KMS-11 (cell line): ENCODE results near the gene APBA3.

Experiments used
- H2AFZ ChIP-seq: fragments of 200-600 bp; sonication (generic); 2 replicates; pipeline ENCODE4 v1.6.1; 2016; ENCODE audit warnings: antibody characterized with exemption, mixed run types, low read depth
- H3K27ac ChIP-seq: fragments of 200-600 bp; sonication (generic); 2 replicates; pipeline ENCODE4 v1.6.1; 2016; ENCODE audit warnings: mild to moderate bottlenecking, mixed run types
- H3K27me3 ChIP-seq: fragments of 200-600 bp; sonication (generic); 2 replicates; pipeline ENCODE4 v1.6.1; 2017; ENCODE audit warnings: mild to moderate bottlenecking, low read depth, mixed run types, moderate library complexity; ENCODE audit not compliant: insufficient read depth
- H3K36me3 ChIP-seq: fragments of 200-600 bp; sonication (generic); 2 replicates; pipeline ENCODE4 v1.6.1; 2017; ENCODE audit warnings: mild to moderate bottlenecking, mixed run types; ENCODE audit not compliant: insufficient read depth
- H3K4me1 ChIP-seq: fragments of 200-600 bp; sonication (generic); 2 replicates; pipeline ENCODE4 v1.6.1; 2016; ENCODE audit warnings: mild to moderate bottlenecking, low read depth, mixed run types; ENCODE audit not compliant: poor library complexity, severe bottlenecking
- H3K4me2 ChIP-seq: fragments of 200-600 bp; sonication (generic); 2 replicates; pipeline ENCODE4 v1.7.0; 2016; ENCODE audit warnings: mild to moderate bottlenecking, mixed run types
- H3K4me3 ChIP-seq: fragments of 200-600 bp; sonication (generic); IDR thresholded peaks from 2 replicates; pipeline ENCODE4 v1.6.1; 2017; ENCODE audit warnings: low read depth, low read length, mixed read lengths; ENCODE audit not compliant: insufficient read depth
- H3K79me2 ChIP-seq: fragments of 200-600 bp; sonication (generic); 2 replicates; pipeline ENCODE4 v1.6.1; 2016; ENCODE audit warnings: low read depth, mixed run types; ENCODE audit not compliant: insufficient read depth
- H3K9ac ChIP-seq: fragments of 200-600 bp; sonication (generic); 2 replicates; pipeline ENCODE4 v1.6.1; 2016; ENCODE audit warnings: mild to moderate bottlenecking, mixed run types
- H4K20me1 ChIP-seq: fragments of 200-600 bp; sonication (generic); 2 replicates; pipeline ENCODE4 v1.6.1; 2016; ENCODE audit warnings: mild to moderate bottlenecking, mixed run types; ENCODE audit not compliant: insufficient read depth
- CTCF ChIP-seq: fragments of 200-600 bp; sonication (generic); conservative IDR thresholded peaks from 2 replicates; pipeline ENCODE4 v1.6.1; 2017; ENCODE audit warnings: low read depth, mild to moderate bottlenecking, antibody characterized with exemption, low read length, moderate library complexity, mixed read lengths

Gene APBA3

GRCh38 chr19:3770136-3770999 lies 8.9 kb upstream of the APBA3 start:
- no peaks in the 10 kb centered on the region for H4K20me1 ChIP-seq

GRCh38 chr19:3769494-3769893 lies 8.0 kb upstream of the APBA3 start:
- Histone ChIP-seq H3K27me3 (peaks cover 6% of the 10 kb centered on the region; the same call in 1 of the 2 replicates), H3K27ac (no peak overlapping the region), H3K36me3 (no peaks in the 10 kb centered on the region), H3K4me1 (no peaks in the 10 kb centered on the region), H3K9ac (no peak overlapping the region), H3K4me3 (no peak overlapping the region), H3K4me2 (no peak overlapping the region), H4K20me1 (no peaks in the 10 kb centered on the region), H2AFZ (no peak overlapping the region), H3K79me2 (no peaks in the 10 kb centered on the region)
- no peak for TF ChIP-seq CTCF

More at GRCh38 chr19:3770136-3770999, 8.9 kb upstream of the APBA3 start:
- TF ChIP-seq CTCF: no peak
- Histone ChIP-seq H3K27me3 (peaks cover 6% of the 10 kb centered on the region; the same call in 1 of the 2 replicates), H3K4me3 (no peak overlapping the region), H3K27ac (no peak overlapping the region), H3K4me1 (no peaks in the 10 kb centered on the region), H3K79me2 (no peaks in the 10 kb centered on the region), H2AFZ (no peak overlapping the region), H3K36me3 (no peaks in the 10 kb centered on the region), H3K9ac (no peak overlapping the region), H3K4me2 (no peak overlapping the region)

GRCh38 chr19:3768748-3769099 lies 7.2 kb upstream of the APBA3 start:
- no peak overlapping the region for H2AFZ ChIP-seq
- TF ChIP-seq CTCF: no peak
- H3K4me2 ChIP-seq: no peak overlapping the region
- no peaks in the 10 kb centered on the region for H3K36me3 ChIP-seq
- peaks cover 3% of the 10 kb centered on the region; the same call in 1 of the 2 replicates for H3K27me3 ChIP-seq
- no peaks in the 10 kb centered on the region for H4K20me1 ChIP-seq
- no peaks in the 10 kb centered on the region for H3K4me1 ChIP-seq
- H3K9ac ChIP-seq: no peak overlapping the region
- H3K4me3 ChIP-seq: no peak overlapping the region
- H3K27ac ChIP-seq: no peak overlapping the region
- no peaks in the 10 kb centered on the region for H3K79me2 ChIP-seq

GRCh38 chr19:3768015-3768747 lies 6.7 kb upstream of the APBA3 start:
- Histone ChIP-seq H3K4me2 (no peak overlapping the region), H3K4me1 (peaks cover 4% of the 10 kb centered on the region), H3K79me2 (no peaks in the 10 kb centered on the region), H3K27ac (no peak overlapping the region), H4K20me1 (no peaks in the 10 kb centered on the region), H2AFZ (no peak overlapping the region), H3K4me3 (no peak overlapping the region), H3K9ac (no peak overlapping the region), H3K36me3 (no peaks in the 10 kb centered on the region), H3K27me3 (no peaks in the 10 kb centered on the region)
- TF ChIP-seq CTCF: no peak
